RPMI7951 (cell line): ENCODE results near the gene SEC14L2. TPM values are rescaled to one million over a fixed set of nuclear protein-coding genes. Genes with fewer than 3 reads are reported as not detected.
"Not testable (repeated sequence)": the region's sequence is repeated elsewhere in the genome, so short reads cannot be mapped to it uniquely, and the experiment has no call there.

Experiments used
- DNase-seq: peaks from one replicate; pipeline ENCODE4 v3.0.0-alpha.2; 2012; ENCODE audit warnings: low read depth
- total RNA-seq: library from RNA; depleted of rRNA; stranded (reverse); fragments of >200 nt; shearing (Covaris generic); gene quantifications from 2 replicates; pipeline ENCODE4 v1.2.3, GENCODE V29; 2014; rRNA removed

Gene SEC14L2
- total RNA-seq, 1 experiment from 2014 or later, result 9.7 TPM

GRCh38 chr22:30455075-30455840 lies 58.4 kb downstream of the SEC14L2 start:
- DNase-seq, result no peak

GRCh38 chr22:30457981-30458380 lies 61.2 kb downstream of the SEC14L2 start:
- DNase-seq, result no peak

- peak; percentile 25 for DNase-seq
Measured at GRCh38 chr22:30459181-30460052, 62.6 kb downstream of the SEC14L2 start.

- no peak for DNase-seq
Measured at GRCh38 chr22:30460147-30460546, 63.3 kb downstream of the SEC14L2 start.

GRCh38 chr22:30460555-30460954 lies 63.7 kb downstream of the SEC14L2 start:
- DNase-seq, result not testable (repeated sequence)

DNA sequence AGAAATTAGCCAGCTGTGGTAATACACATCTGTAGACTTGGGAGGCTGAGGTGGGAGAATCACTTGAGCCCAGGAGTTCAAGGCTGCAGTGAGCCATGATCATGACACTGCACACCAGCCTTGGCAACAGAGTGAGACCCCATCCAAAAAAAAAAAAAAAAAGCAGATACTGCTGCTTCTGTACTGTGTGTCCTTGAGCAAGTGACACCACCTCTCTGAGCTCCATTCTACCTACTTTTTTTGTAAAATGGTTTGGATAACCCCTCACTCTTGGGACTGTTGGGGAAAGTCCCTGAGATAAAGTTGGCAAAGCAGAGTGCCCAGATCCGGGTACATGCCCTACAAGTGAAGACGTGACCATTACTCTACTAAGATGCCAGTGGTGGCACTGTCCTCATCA lies 72.3 kb downstream of the SEC14L2 start:
- DNase-seq, result no peak

GRCh38 chr22:30470655-30471054 lies 73.8 kb downstream of the SEC14L2 start:
- no peak for DNase-seq

GRCh38 chr22:30471616-30472318 lies 74.9 kb downstream of the SEC14L2 start, which contains the start of gene SEC14L3:
TSS of gene SEC14L3 (minus strand) at chr22:30472017. CDS start at chr22:30471958, 59 bp downstream.
- no peak for DNase-seq

DNA sequence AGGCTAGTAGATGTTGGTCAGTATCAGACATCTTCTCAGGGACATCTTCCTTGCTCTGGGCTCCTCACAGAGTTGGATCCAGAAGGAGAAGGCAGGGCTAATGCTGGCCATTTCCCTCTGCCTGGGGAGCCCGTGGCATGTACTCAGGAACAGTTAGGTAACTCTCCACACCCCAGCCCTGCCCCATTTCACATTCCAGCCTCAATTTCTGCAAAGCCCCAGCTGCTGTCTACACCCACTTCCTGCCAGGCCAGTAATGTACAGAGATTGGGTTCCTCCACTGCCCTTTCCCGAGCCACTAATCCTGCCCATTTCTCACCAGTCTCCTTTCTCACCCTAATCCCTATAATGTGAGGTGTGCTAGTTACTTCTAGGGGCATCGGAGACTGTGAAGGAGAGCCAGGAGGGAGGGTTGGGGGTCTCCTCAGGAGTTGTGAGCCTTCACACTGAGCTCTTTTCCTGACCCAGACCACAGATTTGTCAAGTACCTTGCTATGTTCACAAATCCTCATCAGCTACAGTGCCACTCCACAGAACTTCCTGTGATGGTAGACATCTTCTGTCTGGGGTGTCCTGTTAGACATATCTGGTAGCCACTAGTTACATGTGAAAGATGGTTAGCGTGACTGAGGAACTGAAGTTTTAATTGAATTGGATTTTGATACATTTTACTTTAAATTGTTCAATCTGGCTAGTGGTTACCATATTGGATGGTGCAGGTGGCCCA lies 76.3 kb downstream of the SEC14L2 start:
- DNase-seq, result no peak

- DNase-seq, result no peak
Measured at GRCh38 chr22:30474121-30474520, 77.3 kb downstream of the SEC14L2 start.

Other genes with a start within 250 kb of the SEC14L2 start
- gene LIF, start 150.3 kb upstream of the SEC14L2 start, total RNA-seq, result 3.1 and 4.1 TPM in 2 replicates
- not detected in 2 replicates for gene OSM, start 130.2 kb upstream of the SEC14L2 start, total RNA-seq
- gene CASTOR1, start 107.5 kb upstream of the SEC14L2 start, total RNA-seq, result 9.6 and 16.6 TPM in 2 replicates
- 18.5 and 23.2 TPM in 2 replicates for gene TBC1D10A, start 70.1 kb upstream of the SEC14L2 start, total RNA-seq
- gene SF3A1, start 40.1 kb upstream of the SEC14L2 start, total RNA-seq, result 16.3 and 33.9 TPM in 2 replicates
- gene CCDC157, start 40.0 kb upstream of the SEC14L2 start, total RNA-seq, result 1.8 and 2.9 TPM in 2 replicates
- 9.8 and 10.0 TPM in 2 replicates for gene RNF215, start 9.6 kb upstream of the SEC14L2 start, total RNA-seq
- 40.4 and 66.1 TPM in 2 replicates for gene MTFP1, start 28.8 kb downstream of the SEC14L2 start, total RNA-seq
- not detected in 2 replicates for gene SEC14L3, start 75.0 kb downstream of the SEC14L2 start, total RNA-seq
- gene SEC14L4, start 108.7 kb downstream of the SEC14L2 start, total RNA-seq, result 0.29 and 0.48 TPM in 2 replicates
- gene SEC14L6, start 149.7 kb downstream of the SEC14L2 start, total RNA-seq, result not detected in 2 replicates
- not detected in 2 replicates for gene GAL3ST1, start 177.6 kb downstream of the SEC14L2 start, total RNA-seq
- gene PES1, start 194.9 kb downstream of the SEC14L2 start, total RNA-seq, result 56.8 and 64.3 TPM in 2 replicates
- gene TCN2, start 210.2 kb downstream of the SEC14L2 start, total RNA-seq, result 11.7 and 15.4 TPM in 2 replicates
- gene SLC35E4, start 238.8 kb downstream of the SEC14L2 start, total RNA-seq, result 8.2 and 12.9 TPM in 2 replicates